Glutamatergic neuron (in vitro differentiated cells): ENCODE data around the gene DOCK11. TPM values are rescaled to one million over a fixed set of nuclear protein-coding genes. Genes with fewer than 3 reads are reported as not detected.

Experiments
- DNase-seq: peaks from one replicate; pipeline ENCODE4 v3.0.0; 2022
- H3K27ac Mint-ChIP-seq: one replicate; pipeline ENCODE4 v1.8.0; 2020; ENCODE audit warnings: mild to moderate bottlenecking, mixed read lengths, inconsistent platforms; ENCODE audit not compliant: unreplicated experiment
- H3K27me3 Mint-ChIP-seq: one replicate; pipeline ENCODE4 v1.8.0; 2020; ENCODE audit warnings: mild to moderate bottlenecking, moderate library complexity, mixed read lengths, inconsistent platforms; ENCODE audit not compliant: unreplicated experiment
- H3K36me3 Mint-ChIP-seq: one replicate; pipeline ENCODE4 v1.8.0; 2020; ENCODE audit warnings: mild to moderate bottlenecking, mixed read lengths, inconsistent platforms; ENCODE audit not compliant: unreplicated experiment
- H3K4me1 Mint-ChIP-seq: one replicate; pipeline ENCODE4 v1.8.0; 2020; ENCODE audit warnings: mild to moderate bottlenecking, low read depth, mixed read lengths, inconsistent platforms; ENCODE audit not compliant: unreplicated experiment
- H3K4me3 Mint-ChIP-seq: one replicate; pipeline ENCODE4 v1.8.0; 2020; ENCODE audit warnings: mild to moderate bottlenecking, mixed read lengths, inconsistent platforms; ENCODE audit not compliant: unreplicated experiment
- H3K9me3 Mint-ChIP-seq: one replicate; pipeline ENCODE4 v1.8.0; 2020; ENCODE audit warnings: mild to moderate bottlenecking, moderate library complexity, mixed read lengths, inconsistent platforms; ENCODE audit not compliant: unreplicated experiment
- total RNA-seq: library from RNA; stranded (reverse); fragmentation: NEBNext Ultra II Directional; extraction: Animal tissue kit (Norgen Biotek cat#: 25700); gene quantifications from one replicate; pipeline ENCODE4 v1.2.1, GENCODE V29; 2021; ENCODE audit not compliant: unreplicated experiment
- TF ChIP-seq, protein P1 (sequence below): fragments of 200-600 bp; sonication (generic); IDR thresholded peaks from one replicate; pipeline ENCODE4 v1.5.0; 2021; ENCODE audit not compliant: partially characterized antibody, unreplicated experiment

DOCK11 gene
- total RNA-seq, 1 donor from 2014 or later, result 53.1 TPM

DNA sequence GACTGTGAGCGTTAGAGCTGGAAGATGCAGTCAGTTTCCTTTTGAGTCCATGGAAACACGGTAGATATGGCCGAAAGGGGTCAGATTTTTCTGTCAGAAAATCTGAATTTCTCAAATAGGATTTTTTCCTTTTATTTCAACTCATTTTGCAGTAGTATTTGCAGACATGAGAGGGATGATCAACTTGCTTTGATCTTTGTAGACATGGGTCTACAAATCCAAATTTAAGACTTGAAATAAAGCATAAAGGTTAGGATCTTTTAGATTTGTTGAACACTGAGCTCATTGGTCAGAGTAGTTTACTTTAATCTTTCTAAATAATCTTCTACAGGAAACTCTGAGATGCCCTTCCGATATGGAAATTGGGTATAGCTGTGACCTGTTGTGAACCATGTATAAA, 44.7 kb downstream of the DOCK11 start:
- Mint-ChIP-seq H3K4me1 (peaks cover 12% of the 10 kb centered on the region), H3K36me3 (no peaks in the 10 kb centered on the region), H3K27me3 (peaks cover 3% of the 10 kb centered on the region), H3K27ac (no peak overlapping the region), H3K9me3 (no peaks in the 10 kb centered on the region), H3K4me3 (no peak overlapping the region)
- TF ChIP-seq, protein P1, sequence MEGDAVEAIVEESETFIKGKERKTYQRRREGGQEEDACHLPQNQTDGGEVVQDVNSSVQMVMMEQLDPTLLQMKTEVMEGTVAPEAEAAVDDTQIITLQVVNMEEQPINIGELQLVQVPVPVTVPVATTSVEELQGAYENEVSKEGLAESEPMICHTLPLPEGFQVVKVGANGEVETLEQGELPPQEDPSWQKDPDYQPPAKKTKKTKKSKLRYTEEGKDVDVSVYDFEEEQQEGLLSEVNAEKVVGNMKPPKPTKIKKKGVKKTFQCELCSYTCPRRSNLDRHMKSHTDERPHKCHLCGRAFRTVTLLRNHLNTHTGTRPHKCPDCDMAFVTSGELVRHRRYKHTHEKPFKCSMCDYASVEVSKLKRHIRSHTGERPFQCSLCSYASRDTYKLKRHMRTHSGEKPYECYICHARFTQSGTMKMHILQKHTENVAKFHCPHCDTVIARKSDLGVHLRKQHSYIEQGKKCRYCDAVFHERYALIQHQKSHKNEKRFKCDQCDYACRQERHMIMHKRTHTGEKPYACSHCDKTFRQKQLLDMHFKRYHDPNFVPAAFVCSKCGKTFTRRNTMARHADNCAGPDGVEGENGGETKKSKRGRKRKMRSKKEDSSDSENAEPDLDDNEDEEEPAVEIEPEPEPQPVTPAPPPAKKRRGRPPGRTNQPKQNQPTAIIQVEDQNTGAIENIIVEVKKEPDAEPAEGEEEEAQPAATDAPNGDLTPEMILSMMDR, result no peak
- DNase-seq, result no peak

DNA sequence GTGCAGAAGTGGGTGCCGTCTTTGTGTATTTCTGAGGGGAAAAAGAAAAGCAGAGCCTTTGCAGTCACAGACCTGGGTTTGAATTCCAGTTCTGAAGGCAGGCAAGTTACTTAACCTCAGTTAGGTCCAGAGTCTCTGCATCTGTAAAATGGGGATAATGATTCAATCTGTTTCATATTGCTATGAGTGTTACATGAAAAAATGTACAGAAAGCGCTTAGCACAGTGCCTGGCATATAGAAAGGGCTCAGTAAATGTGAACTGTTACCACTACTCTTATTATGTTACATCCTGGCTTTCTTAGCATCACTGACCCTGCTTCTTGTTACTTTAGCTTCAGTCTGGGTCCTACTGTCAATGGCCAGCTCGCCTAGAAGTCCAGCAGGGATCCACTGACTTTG, 45.9 kb downstream of the DOCK11 start:
- Mint-ChIP-seq H3K4me1 (peaks cover 14% of the 10 kb centered on the region), H3K27me3 (peaks cover 3% of the 10 kb centered on the region), H3K36me3 (no peaks in the 10 kb centered on the region), H3K4me3 (no peak overlapping the region), H3K27ac (no peak overlapping the region), H3K9me3 (no peaks in the 10 kb centered on the region)
- TF ChIP-seq, protein P1, result no peak
- no peak for DNase-seq

DNA sequence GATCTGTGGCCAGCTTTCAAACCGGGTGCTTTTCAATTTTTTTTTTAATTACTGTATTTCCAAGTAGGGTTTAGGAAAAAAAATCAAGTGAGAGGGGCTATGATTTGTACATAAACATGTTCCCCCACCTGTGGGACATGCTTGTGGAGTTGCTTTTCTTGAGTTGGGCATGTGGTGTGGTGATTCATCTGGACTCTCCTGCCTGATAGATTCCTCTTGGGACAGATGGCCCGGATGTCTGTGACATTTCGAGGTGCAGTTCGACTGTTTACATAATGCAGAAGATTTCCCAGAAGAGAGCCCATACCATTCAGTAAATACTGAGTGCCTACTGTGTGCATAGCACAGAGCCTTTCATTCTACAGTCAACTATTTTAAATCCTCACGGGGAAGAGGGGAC, 49.9 kb downstream of the DOCK11 start:
- Mint-ChIP-seq H3K4me1 (peaks cover 10% of the 10 kb centered on the region), H3K27me3 (peaks cover 3% of the 10 kb centered on the region), H3K27ac (no peak overlapping the region), H3K4me3 (no peak overlapping the region), H3K36me3 (no peaks in the 10 kb centered on the region), H3K9me3 (peaks cover 2% of the 10 kb centered on the region)
- TF ChIP-seq, protein P1, result no peak
- DNase-seq, result no peak

DNA sequence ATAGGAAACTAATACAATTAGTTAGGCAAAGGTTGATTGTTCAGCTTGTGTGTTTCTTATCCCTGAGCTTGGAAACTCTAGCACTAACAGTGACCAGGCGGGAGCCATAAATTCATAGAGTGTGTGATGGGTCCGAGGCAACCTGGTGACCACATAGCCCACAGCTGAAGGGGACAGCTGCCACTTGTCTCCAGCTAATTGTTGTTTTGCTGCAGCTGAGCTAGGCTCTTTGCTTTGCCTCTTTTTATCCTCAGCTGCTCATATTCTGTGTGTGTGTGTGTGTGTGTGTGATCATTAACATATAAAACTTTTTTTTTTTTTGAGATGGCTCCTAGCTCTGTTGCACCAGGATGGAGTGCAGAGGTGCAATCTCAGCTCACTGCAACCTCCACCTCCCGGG, 53.2 kb downstream of the DOCK11 start:
- Mint-ChIP-seq H3K27ac (no peak overlapping the region), H3K36me3 (no peaks in the 10 kb centered on the region), H3K4me1 (peaks cover 10% of the 10 kb centered on the region), H3K9me3 (peaks cover 2% of the 10 kb centered on the region), H3K4me3 (no peak overlapping the region), H3K27me3 (peaks cover 3% of the 10 kb centered on the region)
- no peak for DNase-seq
- TF ChIP-seq, protein P1, result no peak

DNA sequence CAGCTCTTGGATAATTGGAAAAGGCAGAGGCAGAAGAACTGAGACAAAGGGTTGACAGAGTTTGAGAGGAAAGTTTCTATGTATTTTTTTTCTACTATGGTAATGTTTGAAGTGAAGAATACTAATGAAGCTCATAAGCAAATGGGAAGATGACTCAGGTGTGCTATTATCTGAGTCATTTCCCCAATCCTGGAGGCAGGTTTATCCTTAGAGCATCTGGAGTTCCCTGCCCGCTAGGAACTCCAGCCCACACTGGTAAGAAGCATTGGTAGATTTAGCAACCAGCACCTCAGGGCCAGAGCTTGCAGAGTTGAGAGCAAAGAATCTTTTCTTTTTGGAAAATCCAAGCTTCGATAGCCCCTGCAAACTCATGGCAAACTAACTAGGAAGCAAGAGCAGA, 55.2 kb downstream of the DOCK11 start:
- no peaks in the 10 kb centered on the region for H3K36me3 Mint-ChIP-seq
- no peak overlapping the region for H3K27ac Mint-ChIP-seq
- H3K9me3 Mint-ChIP-seq, result peaks cover 2% of the 10 kb centered on the region
- no peak overlapping the region for H3K4me3 Mint-ChIP-seq
- peaks cover 3% of the 10 kb centered on the region for H3K4me1 Mint-ChIP-seq
- no peak for DNase-seq
- no peaks in the 10 kb centered on the region for H3K27me3 Mint-ChIP-seq
- TF ChIP-seq, protein P1, result no peak
